GM19467 (cell line): ENCODE data around the gene ZNF407.

ENCODE experiments used
- ATAC-seq: cut with Tn5 transposase; IDR thresholded peaks from one replicate; pipeline ENCODE4 v1.9.1; 2021; ENCODE audit warnings: mild to moderate bottlenecking, moderate library complexity; ENCODE audit not compliant: unreplicated experiment

ZNF407 gene

GRCh38 chr18:75037689-75037955 lies 440.0 kb downstream of the ZNF407 start:
- ATAC-seq = no peak

GRCh38 chr18:75041586-75041985 lies 443.9 kb downstream of the ZNF407 start:
- no peak for ATAC-seq

- ATAC-seq = no peak
Measured at GRCh38 chr18:75043478-75043877, 445.8 kb downstream of the ZNF407 start.

- ATAC-seq = no peak
Measured at GRCh38 chr18:75044296-75044695, 446.6 kb downstream of the ZNF407 start.

GRCh38 chr18:75044791-75045190 lies 447.1 kb downstream of the ZNF407 start:
- ATAC-seq = no peak

GRCh38 chr18:75045272-75045671 lies 447.6 kb downstream of the ZNF407 start:
- no peak for ATAC-seq

GRCh38 chr18:75047240-75047961 lies 449.7 kb downstream of the ZNF407 start:
- no peak for ATAC-seq

- ATAC-seq = no peak
Measured at GRCh38 chr18:75048776-75049454, 451.2 kb downstream of the ZNF407 start.

- no peak for ATAC-seq
Measured at GRCh38 chr18:75049455-75049789, 451.8 kb downstream of the ZNF407 start.

GRCh38 chr18:75051757-75052156 lies 454.1 kb downstream of the ZNF407 start:
- ATAC-seq = no peak

- ATAC-seq = no peak
Measured at GRCh38 chr18:75052475-75052874, 454.8 kb downstream of the ZNF407 start.

GRCh38 chr18:75053028-75053629 lies 455.5 kb downstream of the ZNF407 start:
- ATAC-seq = no peak

- no peak for ATAC-seq
Measured at GRCh38 chr18:75054046-75054445, 456.4 kb downstream of the ZNF407 start.

GRCh38 chr18:75054611-75055010 lies 456.9 kb downstream of the ZNF407 start:
- ATAC-seq = no peak

GRCh38 chr18:75057169-75057960 lies 459.7 kb downstream of the ZNF407 start:
- no peak for ATAC-seq

GRCh38 chr18:75060185-75060584 lies 462.5 kb downstream of the ZNF407 start:
- no peak for ATAC-seq

GRCh38 chr18:75062297-75062886 lies 464.7 kb downstream of the ZNF407 start:
- no peak for ATAC-seq

- no peak for ATAC-seq
Measured at GRCh38 chr18:75063196-75063595, 465.5 kb downstream of the ZNF407 start.

- no peak for ATAC-seq
Measured at GRCh38 chr18:75063615-75064512, 466.2 kb downstream of the ZNF407 start.

- ATAC-seq = no peak
Measured at GRCh38 chr18:75064513-75064905, 466.8 kb downstream of the ZNF407 start.
